ENCODE measurements around the gene CDC34.
A peak's percentile ranks its signal among the peaks of the same experiment; 100 is the strongest.

The CDC34 gene

GRCh38 chr19:510606-511100 is 20.9 kb upstream of the CDC34 start:
- no peak overlapping the region for H3K27ac ChIP-seq
- peak; percentile 83 for TF ChIP-seq CTCF (conservative IDR thresholded peaks at IDR 0.05)

DNA sequence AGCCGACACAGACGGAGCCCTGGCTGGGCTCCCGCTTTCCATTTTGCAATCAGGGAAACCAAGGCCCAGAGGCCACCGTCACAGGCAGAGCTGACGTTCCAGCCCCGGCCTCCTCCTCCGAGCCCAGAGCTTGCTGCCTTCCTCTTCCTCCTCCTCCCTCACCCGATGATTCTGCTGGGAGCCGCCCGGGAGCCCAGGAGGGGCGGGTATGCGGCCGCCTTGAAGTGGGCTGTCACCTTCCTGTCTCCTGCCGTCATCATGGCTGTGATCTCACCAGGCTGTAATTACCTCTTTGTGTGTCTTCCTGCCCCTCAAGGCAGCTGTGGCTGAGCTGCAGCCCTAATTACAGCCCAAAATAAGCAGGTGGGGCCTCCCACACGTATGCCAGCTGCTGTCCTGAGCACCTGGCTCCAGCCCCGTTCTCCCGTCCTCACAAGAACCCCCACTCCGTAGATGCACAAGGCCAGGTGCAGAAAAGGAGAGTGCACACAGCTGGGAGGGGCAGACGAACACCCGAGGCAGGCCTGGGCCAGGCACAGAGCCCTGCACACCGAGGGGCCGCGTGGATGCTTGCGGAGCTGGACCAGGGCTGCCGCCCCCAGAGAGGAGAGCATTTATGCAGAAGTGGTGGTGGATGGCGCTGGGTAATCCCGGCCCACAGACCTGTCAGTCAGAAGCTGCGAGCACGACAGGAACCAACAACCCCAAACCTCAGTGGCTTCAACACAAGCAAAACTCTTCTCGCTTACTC is 20.3 kb upstream of the CDC34 start:
- no peak overlapping the region for H3K27ac ChIP-seq
- no peak for TF ChIP-seq CTCF (conservative IDR thresholded peaks at IDR 0.05)

DNA sequence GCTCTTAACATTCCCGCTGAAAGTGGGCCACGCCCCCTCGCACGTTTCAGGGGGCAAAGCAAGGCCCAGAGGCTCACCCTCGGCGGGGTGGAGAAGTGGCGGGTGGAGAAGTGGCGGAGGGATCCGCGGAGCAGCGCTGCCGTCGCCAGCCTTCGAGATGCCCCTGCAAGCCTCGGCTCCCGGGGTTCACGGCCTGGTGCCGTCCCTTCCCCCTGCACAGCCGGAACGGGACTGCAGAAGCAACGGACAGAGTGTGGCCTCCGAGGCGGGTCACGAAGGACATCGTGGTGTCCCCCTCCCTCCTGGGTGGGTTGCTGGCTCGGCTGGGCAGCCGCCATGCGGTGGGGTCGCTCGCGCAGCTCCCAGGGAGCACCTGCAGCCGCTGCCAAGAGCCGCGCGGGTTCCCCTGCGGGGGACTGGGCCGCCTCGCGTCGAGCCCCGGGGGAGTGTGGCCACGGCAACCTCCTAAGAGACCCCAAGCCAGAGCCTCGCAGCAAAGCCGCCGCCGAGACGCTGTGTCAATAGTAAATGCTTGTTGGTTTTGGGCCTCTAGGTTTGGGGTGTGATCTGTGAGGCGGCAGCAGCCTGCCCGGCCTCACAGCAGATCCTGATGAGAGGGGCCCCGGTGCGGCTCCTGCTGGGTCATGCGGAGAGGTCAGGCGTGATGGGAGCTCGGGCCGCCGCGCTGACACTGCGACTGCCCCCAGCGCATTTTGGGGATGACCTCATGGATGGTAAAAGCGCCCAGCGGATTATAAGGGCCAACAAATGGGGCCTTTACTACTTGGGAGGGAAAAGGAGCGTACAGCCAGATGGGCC is 18.8 kb upstream of the CDC34 start:
- H3K27ac ChIP-seq, result no peak overlapping the region
- TF ChIP-seq CTCF (conservative IDR thresholded peaks at IDR 0.05), result no peak

- H3K27ac ChIP-seq, result no peak overlapping the region
- TF ChIP-seq CTCF (conservative IDR thresholded peaks at IDR 0.05), result no peak
These were observed 18.0 kb upstream of the CDC34 start for GRCh38 chr19:513368-514165.

- TF ChIP-seq CTCF (conservative IDR thresholded peaks at IDR 0.05), result no peak
- no peak overlapping the region for H3K27ac ChIP-seq
These were observed 17.3 kb upstream of the CDC34 start for GRCh38 chr19:514166-514663.

DNA sequence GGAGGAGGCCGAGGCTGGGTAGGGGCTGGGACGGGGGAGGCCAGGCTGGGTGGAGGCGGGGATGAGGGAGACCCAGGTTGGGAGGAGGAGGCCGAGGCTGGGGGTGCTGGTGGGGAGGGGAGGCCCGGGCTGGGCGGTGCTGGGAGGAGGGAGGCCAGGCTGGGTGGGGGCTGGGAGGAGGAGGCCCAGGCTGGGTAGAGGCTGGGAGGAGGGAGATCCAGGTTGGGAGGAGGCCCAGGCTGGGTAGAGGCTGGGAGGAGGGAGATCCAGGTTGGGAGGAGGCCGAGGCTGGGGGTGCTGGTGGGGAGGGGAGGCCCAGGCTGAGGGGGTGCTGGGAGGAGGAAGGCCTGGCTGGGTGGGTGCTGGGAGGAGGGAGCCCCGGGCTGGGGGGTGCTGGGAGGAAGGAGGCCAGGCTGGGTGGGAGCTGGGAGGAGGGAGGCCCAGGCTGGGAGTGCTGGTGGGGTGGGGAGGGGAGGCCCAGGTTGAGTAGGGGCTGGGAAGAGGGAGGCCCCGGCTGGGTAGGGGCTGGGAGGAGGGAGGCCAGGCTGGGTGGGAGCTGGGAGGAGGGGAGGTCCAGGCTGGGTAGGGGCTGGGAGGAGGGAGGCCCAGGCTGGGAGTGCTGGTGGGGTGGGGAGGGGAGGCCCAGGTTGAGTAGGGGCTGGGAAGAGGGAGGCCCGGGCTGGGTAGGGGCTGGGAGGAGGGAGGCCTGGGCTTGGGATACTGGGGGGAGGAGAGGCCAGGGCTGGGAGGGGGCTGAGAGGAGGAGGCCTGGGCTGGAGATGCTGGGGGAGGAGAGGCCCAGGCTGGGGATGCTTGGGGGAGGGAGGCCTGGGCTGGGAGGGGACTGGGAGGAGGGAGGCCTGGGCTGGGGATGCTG is 13.6 kb upstream of the CDC34 start:
- H3K27ac ChIP-seq, result no peak overlapping the region
- no peak for TF ChIP-seq CTCF (conservative IDR thresholded peaks at IDR 0.05)

Measured in VCaP (cell line).